AG09309 (cell line): ENCODE measurements around the gene COMMD7.

Source experiments
- DNase-seq: peaks from one replicate; pipeline ENCODE4 v3.0.0-alpha.2; 2010; ENCODE audit warnings: low read depth
- H3K4me3 ChIP-seq: 2 replicates; pipeline ENCODE4 v1.5.1; 2011; ENCODE audit warnings: mild to moderate bottlenecking, low read depth, low read length, moderate library complexity; ENCODE audit not compliant: control insufficient read depth
- TF ChIP-seq, protein P1 (sequence below): IDR thresholded peaks from 2 replicates; pipeline ENCODE4 v1.5.1; 2011; ENCODE audit warnings: mild to moderate bottlenecking, low read depth, low read length, inconsistent platforms; ENCODE audit not compliant: insufficient read depth, control insufficient read depth; ENCODE audit errors: missing control alignments

COMMD7 gene

GRCh38 chr20:32786059-32786760, 42.9 kb upstream of the COMMD7 start:
- no peak overlapping the region for H3K4me3 ChIP-seq
- TF ChIP-seq, protein P1, sequence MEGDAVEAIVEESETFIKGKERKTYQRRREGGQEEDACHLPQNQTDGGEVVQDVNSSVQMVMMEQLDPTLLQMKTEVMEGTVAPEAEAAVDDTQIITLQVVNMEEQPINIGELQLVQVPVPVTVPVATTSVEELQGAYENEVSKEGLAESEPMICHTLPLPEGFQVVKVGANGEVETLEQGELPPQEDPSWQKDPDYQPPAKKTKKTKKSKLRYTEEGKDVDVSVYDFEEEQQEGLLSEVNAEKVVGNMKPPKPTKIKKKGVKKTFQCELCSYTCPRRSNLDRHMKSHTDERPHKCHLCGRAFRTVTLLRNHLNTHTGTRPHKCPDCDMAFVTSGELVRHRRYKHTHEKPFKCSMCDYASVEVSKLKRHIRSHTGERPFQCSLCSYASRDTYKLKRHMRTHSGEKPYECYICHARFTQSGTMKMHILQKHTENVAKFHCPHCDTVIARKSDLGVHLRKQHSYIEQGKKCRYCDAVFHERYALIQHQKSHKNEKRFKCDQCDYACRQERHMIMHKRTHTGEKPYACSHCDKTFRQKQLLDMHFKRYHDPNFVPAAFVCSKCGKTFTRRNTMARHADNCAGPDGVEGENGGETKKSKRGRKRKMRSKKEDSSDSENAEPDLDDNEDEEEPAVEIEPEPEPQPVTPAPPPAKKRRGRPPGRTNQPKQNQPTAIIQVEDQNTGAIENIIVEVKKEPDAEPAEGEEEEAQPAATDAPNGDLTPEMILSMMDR, result no peak
- no peak for DNase-seq

DNA sequence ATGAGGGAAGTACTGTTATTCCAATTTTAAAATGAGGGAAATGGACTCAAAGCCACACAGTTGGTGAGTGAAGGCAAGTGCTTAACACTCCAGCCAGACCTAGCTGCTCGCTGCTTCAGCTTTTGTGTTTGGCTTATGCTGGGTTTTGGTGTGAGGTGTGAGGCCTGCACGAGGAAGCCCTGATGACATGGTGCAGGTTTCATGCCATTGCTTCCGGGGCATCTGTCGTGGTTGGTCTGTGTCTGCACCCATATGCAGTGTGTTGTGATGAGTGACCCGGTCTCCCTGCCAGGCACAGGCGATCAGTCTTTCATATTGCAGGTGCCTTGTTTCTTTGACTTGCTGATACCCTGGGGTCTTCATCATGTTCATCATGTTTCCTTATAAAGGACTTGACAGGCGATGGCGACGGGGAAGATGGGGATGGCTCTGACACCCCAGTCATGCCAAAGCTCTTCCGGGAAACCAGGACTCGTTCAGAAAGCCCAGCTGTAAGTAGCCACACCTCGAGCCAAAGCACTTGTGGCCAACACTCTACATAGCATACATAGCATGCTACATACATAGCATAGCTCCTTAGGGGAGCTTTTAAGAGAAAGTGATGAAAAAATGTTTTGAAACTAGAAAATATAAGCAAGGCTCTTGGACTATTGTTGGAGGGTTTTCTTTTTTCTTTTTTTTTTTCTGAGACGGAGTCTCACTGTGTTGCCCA, 41.3 kb upstream of the COMMD7 start:
- no peak overlapping the region for H3K4me3 ChIP-seq
- TF ChIP-seq, protein P1, result no peak
- DNase-seq, result no peak

- TF ChIP-seq, protein P1, result no peak
- no peak for DNase-seq
- no peak overlapping the region for H3K4me3 ChIP-seq
Measured at GRCh38 chr20:32780749-32781655, 37.7 kb upstream of the COMMD7 start.

DNA sequence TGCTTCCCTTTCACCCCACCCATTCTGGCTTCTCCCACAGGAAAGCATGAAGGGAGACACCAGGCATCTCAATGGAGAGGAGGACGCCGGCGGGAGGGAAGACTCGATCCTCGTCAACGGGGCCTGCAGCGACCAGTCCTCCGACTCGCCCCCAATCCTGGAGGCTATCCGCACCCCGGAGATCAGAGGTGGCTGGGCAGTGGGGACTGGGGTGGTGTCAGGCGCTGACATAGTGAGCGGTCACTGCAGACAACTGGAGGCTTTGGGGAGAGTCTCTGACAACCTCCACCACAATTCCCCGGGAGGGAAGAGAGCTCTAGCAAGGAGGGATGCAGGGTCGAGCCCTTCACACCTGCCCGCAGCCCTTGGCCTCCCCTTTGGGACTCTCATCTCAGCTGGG, 37.0 kb upstream of the COMMD7 start:
- no peak overlapping the region for H3K4me3 ChIP-seq
- DNase-seq, result no peak
- TF ChIP-seq, protein P1, result no peak

DNA sequence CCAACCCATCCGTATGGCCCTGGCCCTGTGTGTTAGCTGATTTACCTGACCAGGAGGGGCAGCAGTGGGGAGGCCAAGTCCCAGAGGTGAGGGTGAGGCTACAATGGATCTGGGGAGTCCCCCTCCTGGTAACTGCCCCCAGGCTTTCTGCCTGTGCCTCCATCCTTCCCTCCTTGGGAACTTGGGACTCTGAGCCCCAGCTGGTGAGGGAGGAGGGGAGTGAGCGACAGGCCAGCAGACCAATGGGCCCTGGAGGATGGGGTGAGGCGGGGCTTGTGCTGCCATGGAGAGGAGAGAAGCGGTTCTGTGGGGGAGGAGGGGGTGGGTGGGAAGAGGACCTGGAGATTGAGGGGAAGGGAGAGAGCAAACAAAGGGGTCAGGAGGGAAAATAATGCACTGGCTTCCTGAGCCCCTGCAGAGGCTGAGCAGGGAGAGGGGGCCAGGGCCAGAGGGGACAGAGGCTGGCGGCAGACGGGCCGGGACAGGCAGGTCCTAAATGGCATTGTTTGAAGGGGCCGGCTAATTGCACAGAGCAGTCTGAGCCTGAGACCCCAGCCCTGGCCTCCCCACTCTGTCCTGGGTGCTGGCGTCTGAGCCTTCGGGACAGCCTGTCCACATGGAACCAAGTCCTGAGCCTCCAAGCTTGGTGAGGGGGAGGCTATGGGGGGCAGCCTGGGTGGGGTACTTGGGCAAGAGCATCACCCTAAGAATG, 36.4 kb upstream of the COMMD7 start:
- TF ChIP-seq, protein P1, result no peak
- no peak overlapping the region for H3K4me3 ChIP-seq
- no peak for DNase-seq

- H3K4me3 ChIP-seq, result no peak overlapping the region
- TF ChIP-seq, protein P1, result no peak
- DNase-seq, result no peak
Measured at GRCh38 chr20:32777177-32777956, 34.1 kb upstream of the COMMD7 start.
